ENCODE measurements around the gene FHIT.

DNA sequence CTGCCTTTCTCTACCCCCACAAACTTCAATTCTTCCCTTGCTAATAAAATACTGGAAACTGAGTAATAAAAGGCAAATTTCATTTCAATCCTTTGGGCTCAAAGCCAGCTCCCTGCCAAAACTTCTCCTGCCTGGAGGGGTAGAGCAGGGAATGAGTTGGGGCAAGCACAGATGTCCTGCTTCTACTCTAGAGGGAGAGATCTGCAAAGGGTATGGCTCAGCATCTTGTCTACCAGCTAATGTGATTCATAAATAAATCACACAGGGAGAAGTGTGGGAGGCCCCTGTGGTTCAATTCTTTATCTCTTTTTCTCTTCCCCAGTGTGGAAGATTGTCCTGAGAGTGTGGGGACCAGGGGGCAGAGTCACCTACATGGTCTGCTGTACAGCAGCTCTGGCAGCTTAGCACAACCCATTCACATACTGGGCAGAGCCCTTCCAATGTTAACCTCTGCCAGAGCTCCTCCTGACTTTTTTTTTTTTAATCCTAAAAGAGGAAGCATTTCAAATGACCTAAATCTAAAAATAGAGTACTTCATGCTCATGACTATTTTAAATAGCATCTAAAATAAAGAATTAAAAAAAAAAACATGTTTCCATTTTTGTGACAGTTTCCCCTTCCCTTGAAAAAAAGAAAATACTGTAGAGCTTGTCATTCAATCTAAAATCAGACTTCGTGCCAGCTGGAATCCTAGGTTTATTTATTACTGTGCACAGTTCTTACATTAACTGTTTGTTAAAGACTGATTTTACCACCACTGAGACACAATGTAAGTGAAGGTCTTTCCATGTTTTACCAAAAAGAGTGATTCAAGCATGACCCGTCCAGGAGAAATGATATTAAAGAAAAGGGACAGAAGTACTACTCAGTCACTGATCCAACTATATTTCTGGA is 1117.7 kb downstream of the FHIT start:
- TF ChIP-seq RAD21 (IDR thresholded peaks at IDR 0.05; ENCODE audit: low read length) (no peak), POLR2AphosphoS5 (IDR thresholded peaks at IDR 0.05; ENCODE audit: low read depth, low read length) (no peak), GABPA (IDR thresholded peaks at IDR 0.05; ENCODE audit: low read depth) (no peak), SIN3A (IDR thresholded peaks at IDR 0.05; ENCODE audit: borderline replicate concordance, low read depth, low read length) (no peak), EP300 (IDR thresholded peaks at IDR 0.05; ENCODE audit: borderline replicate concordance in 1 of 2, low read depth in 1 of 2, low read length in 1 of 2) (no peak)
- TF ChIP-seq, protein P1, sequence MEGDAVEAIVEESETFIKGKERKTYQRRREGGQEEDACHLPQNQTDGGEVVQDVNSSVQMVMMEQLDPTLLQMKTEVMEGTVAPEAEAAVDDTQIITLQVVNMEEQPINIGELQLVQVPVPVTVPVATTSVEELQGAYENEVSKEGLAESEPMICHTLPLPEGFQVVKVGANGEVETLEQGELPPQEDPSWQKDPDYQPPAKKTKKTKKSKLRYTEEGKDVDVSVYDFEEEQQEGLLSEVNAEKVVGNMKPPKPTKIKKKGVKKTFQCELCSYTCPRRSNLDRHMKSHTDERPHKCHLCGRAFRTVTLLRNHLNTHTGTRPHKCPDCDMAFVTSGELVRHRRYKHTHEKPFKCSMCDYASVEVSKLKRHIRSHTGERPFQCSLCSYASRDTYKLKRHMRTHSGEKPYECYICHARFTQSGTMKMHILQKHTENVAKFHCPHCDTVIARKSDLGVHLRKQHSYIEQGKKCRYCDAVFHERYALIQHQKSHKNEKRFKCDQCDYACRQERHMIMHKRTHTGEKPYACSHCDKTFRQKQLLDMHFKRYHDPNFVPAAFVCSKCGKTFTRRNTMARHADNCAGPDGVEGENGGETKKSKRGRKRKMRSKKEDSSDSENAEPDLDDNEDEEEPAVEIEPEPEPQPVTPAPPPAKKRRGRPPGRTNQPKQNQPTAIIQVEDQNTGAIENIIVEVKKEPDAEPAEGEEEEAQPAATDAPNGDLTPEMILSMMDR (IDR thresholded peaks at IDR 0.05), result no peak
- TF ChIP-seq, protein P2, sequence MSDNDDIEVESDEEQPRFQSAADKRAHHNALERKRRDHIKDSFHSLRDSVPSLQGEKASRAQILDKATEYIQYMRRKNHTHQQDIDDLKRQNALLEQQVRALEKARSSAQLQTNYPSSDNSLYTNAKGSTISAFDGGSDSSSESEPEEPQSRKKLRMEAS (IDR thresholded peaks at IDR 0.05; ENCODE audit: low read depth), result no peak
- TF ChIP-seq, protein P3, sequence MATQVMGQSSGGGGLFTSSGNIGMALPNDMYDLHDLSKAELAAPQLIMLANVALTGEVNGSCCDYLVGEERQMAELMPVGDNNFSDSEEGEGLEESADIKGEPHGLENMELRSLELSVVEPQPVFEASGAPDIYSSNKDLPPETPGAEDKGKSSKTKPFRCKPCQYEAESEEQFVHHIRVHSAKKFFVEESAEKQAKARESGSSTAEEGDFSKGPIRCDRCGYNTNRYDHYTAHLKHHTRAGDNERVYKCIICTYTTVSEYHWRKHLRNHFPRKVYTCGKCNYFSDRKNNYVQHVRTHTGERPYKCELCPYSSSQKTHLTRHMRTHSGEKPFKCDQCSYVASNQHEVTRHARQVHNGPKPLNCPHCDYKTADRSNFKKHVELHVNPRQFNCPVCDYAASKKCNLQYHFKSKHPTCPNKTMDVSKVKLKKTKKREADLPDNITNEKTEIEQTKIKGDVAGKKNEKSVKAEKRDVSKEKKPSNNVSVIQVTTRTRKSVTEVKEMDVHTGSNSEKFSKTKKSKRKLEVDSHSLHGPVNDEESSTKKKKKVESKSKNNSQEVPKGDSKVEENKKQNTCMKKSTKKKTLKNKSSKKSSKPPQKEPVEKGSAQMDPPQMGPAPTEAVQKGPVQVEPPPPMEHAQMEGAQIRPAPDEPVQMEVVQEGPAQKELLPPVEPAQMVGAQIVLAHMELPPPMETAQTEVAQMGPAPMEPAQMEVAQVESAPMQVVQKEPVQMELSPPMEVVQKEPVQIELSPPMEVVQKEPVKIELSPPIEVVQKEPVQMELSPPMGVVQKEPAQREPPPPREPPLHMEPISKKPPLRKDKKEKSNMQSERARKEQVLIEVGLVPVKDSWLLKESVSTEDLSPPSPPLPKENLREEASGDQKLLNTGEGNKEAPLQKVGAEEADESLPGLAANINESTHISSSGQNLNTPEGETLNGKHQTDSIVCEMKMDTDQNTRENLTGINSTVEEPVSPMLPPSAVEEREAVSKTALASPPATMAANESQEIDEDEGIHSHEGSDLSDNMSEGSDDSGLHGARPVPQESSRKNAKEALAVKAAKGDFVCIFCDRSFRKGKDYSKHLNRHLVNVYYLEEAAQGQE (IDR thresholded peaks at IDR 0.05; ENCODE audit: low read depth, low read length), result no peak
